GM12878 (cell line): Measurements from ENCODE around the gene ASIC5. TPM values are rescaled to one million over a fixed set of nuclear protein-coding genes. Genes with fewer than 3 reads are reported as not detected.

Source experiments
- ATAC-seq: fragments of 200-7000 bp; cut with Tn5 transposase; 3 replicates; pipeline ENCODE4 v1.9.1; 2020; ENCODE audit warnings: mild to moderate bottlenecking, moderate library complexity
- BruUV-seq: library from RNA; stranded (reverse); fragments of 400-500 nt; replicated peaks from 2 replicates; lab custom pipeline; 2021; lab: Mats Ljungman, UMichigan
- CTCF ChIA-PET: fragments of 300-600 bp; sonication (Branson Sonifier 250); formaldehyde crosslinking; extraction: SDS; loops from one replicate; lab custom pipeline; 2021; ENCODE audit warnings: inconsistent platforms; lab: Yijun Ruan, JAX
- POLR2A ChIA-PET: fragments of 350-600 bp; formaldehyde crosslinking; extraction: SDS; loops from one replicate; lab custom pipeline; 2021; ENCODE audit warnings: inconsistent platforms; lab: Charles Lee
- RAD21 ChIA-PET: fragments of 300-600 bp; sonication (Branson Sonifier 250); formaldehyde crosslinking; loops from one replicate; lab custom pipeline; 2023; ENCODE audit warnings: antibody characterized with exemption; ENCODE audit not compliant: unreplicated experiment; lab: Charles Lee
- SMC1A ChIA-PET: fragments of 300-600 bp; sonication (Branson Sonifier 250); formaldehyde crosslinking; loops from one replicate; lab custom pipeline; 2023; ENCODE audit not compliant: unreplicated experiment, uncharacterized antibody; lab: Charles Lee
- DNase-seq: peaks from one replicate; pipeline ENCODE4 v3.0.0-alpha.2; 2011; ENCODE audit warnings: low read depth, low spot score
- FAIRE-seq: peaks from 3 replicates; lab custom pipeline; 2011; peaks lifted over from hg19 to GRCh38; lab: Jason Lieb, UNC
- H2AFZ ChIP-seq: 2 replicates; pipeline ENCODE4 v1.6.0; 2011; ENCODE audit warnings: low read depth, low read length, control low read depth; ENCODE audit not compliant: control insufficient read depth
- H3K27ac ChIP-seq: 2 replicates; pipeline ENCODE4 v1.5.1; 2011; ENCODE audit warnings: control low read depth; ENCODE audit not compliant: control insufficient read depth, insufficient read depth
- H3K27me3 ChIP-seq, 2 experiments: replicated peaks in 1 of 2; 2 replicates each; pipeline versions ENCODE4 v1.6.0 to v1.6.1; 2011; ENCODE audit warnings: low read length in 1 of 2; ENCODE audit not compliant: control insufficient read depth in 2 of 2, insufficient read depth in 2 of 2
- H3K36me3 ChIP-seq, 2 experiments: 2 replicates each; pipeline ENCODE4 v1.5.1; 2011; ENCODE audit warnings: low read length in 1 of 2; ENCODE audit not compliant: control insufficient read depth in 2 of 2, insufficient read depth in 2 of 2
- H3K4me1 ChIP-seq: 2 replicates; pipeline ENCODE4 v1.6.1; 2011; ENCODE audit warnings: mild to moderate bottlenecking, low read length, moderate library complexity, mixed read lengths; ENCODE audit not compliant: control insufficient read depth, insufficient read depth
- H3K4me2 ChIP-seq: 2 replicates; pipeline ENCODE4 v1.6.0; 2011; ENCODE audit warnings: control low read depth; ENCODE audit not compliant: control insufficient read depth, insufficient read depth
- H3K4me3 ChIP-seq: fragments of 200-600 bp; sonication (generic); 2 replicates; pipeline ENCODE4 v1.5.1; 2016
- H3K79me2 ChIP-seq: 2 replicates; pipeline ENCODE4 v1.6.0; 2011; ENCODE audit warnings: low read length; ENCODE audit not compliant: control insufficient read depth, insufficient read depth
- H3K9ac ChIP-seq: 2 replicates; pipeline ENCODE4 v1.8.0; 2011; ENCODE audit warnings: low read length, control low read depth, mixed read lengths; ENCODE audit not compliant: control insufficient read depth, insufficient read depth
- H3K9me3 ChIP-seq: replicated peaks from 3 replicates; pipeline ENCODE4 v1.5.1; 2011; ENCODE audit warnings: mild to moderate bottlenecking, low read length; ENCODE audit not compliant: control insufficient read depth, insufficient read depth
- H4K20me1 ChIP-seq: 2 replicates; pipeline ENCODE4 v1.6.0; 2011; ENCODE audit not compliant: control insufficient read depth, insufficient read depth
- YBX1 ChIP-seq: fragments of 450-650 bp; IDR thresholded peaks from 2 replicates; pipeline ENCODE4 v1.6.1; 2016; ENCODE audit warnings: antibody characterized with exemption
- ZZZ3 ChIP-seq: IDR thresholded peaks from 2 replicates; pipeline ENCODE4 v1.6.1; 2011; ENCODE audit warnings: low read depth; ENCODE audit not compliant: control insufficient read depth, insufficient read length
- WGBS: methylation state at CpG from one replicate; pipeline ENCODE4 v1.1.6; 2016; ENCODE audit warnings: low lambda C conversion rate; ENCODE audit not compliant: insufficient replicate concordance, insufficient coverage; ENCODE audit errors: missing lambda C conversion rate; 5-methylcytosine and 5-hydroxymethylcytosine counted together
- in situ Hi-C: fragments of 300-500 bp; cut with MboI; formaldehyde crosslinking; loops from 9 replicates; pipeline ENCODE4 v1.14.3; 2018; ENCODE audit warnings: mixed read lengths
- intact Hi-C: fragments of 100-400 bp; cut with micrococcal nuclease; formaldehyde crosslinking; loops from one replicate; pipeline ENCODE4 v1.14.2; 2022; ENCODE audit not compliant: unreplicated experiment
- polyA plus RNA-seq, 11 experiments: library from polyadenylated mRNA; depleted of rRNA in 4 of 11; unstranded in 6 of 11; stranded (reverse) in 5 of 11; fragments of >200 nt; fragmentation: Nextera tagmentation in 4 of 11; fragmentation: Illumina TruSeq in 1 of 11; extraction: Ambion mirVana in 4 of 11; extraction: Trizol in 1 of 11; gene quantifications; 1 replicate in 1 of 11; 2 replicates in 10 of 11; pipeline versions ENCODE4 v1.2.1 to v1.2.3, GENCODE V29; 2011 to 2016; ENCODE audit warnings: inconsistent platforms in 2 of 11, missing spikeins in 2 of 11, low read depth in 1 of 11
- total RNA-seq, 4 experiments: library from RNA; depleted of rRNA in 3 of 4; stranded (reverse); fragments of >200 nt in 3 of 4; fragmentation: Illumina TruSeq in 1 of 4; extraction: Trizol in 1 of 4; gene quantifications; 2 replicates each; pipeline versions ENCODE4 v1.2.1 to v1.2.3, GENCODE V29; 2013 to 2021
- TF ChIP-seq, protein P1 (sequence below), 3 experiments: IDR thresholded peaks in 2 of 3; conservative IDR thresholded peaks in 1 of 3; 2 replicates each; pipeline ENCODE4 v1.5.1; 2011; ENCODE audit warnings: low read depth in 3 of 3, low read length in 3 of 3, mild to moderate bottlenecking in 3 of 3, control low read depth in 2 of 3, moderate library complexity in 2 of 3, inconsistent platforms in 1 of 3, mixed read lengths in 1 of 3; ENCODE audit not compliant: control insufficient read depth in 2 of 3, insufficient read depth in 1 of 3; ENCODE audit errors: extremely low read depth in 1 of 3

The ASIC5 gene
- total and polyA plus RNA-seq, 10 of the 15 experiments (the other 5 are each of a cell fraction or from before 2014, with no cell fraction given), result not detected

DNA sequence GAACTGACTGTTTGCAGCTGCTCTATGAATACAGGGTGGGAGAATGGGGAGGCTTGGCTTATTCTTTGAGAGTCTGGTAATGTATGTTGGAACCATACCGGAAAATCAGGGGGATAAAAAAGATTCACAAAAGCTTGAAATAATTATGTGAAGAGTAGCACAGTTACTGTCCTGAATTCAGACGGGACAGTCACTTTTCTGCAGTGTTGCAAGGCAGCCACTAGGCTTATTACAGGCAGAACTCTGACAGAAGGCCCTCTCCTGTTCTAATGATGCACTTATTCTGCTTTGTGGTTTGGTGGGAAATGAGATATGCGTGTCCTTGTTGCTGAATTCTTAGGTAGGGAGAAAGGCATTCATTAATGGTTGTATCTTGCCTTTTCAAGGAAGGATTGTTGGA lies 70.1 kb downstream of the ASIC5 start:
- H4K20me1 ChIP-seq, result no peaks in the 10 kb centered on the region
- FAIRE-seq (peak; percentile 69), DNase-seq (no peak), ATAC-seq (peak; percentile 92)
- no peak overlapping the region for H3K4me2 ChIP-seq
- H3K79me2 ChIP-seq, result no peaks in the 10 kb centered on the region
- H3K36me3 ChIP-seq, result no peaks in the 10 kb centered on the region
- no TSS peak for BruUV-seq
- no peak overlapping the region for H3K27ac ChIP-seq
- POLR2A ChIA-PET, result no interaction called here
- TF ChIP-seq ZZZ3 (no peak), YBX1 (no peak)
- TF ChIP-seq, protein P1, sequence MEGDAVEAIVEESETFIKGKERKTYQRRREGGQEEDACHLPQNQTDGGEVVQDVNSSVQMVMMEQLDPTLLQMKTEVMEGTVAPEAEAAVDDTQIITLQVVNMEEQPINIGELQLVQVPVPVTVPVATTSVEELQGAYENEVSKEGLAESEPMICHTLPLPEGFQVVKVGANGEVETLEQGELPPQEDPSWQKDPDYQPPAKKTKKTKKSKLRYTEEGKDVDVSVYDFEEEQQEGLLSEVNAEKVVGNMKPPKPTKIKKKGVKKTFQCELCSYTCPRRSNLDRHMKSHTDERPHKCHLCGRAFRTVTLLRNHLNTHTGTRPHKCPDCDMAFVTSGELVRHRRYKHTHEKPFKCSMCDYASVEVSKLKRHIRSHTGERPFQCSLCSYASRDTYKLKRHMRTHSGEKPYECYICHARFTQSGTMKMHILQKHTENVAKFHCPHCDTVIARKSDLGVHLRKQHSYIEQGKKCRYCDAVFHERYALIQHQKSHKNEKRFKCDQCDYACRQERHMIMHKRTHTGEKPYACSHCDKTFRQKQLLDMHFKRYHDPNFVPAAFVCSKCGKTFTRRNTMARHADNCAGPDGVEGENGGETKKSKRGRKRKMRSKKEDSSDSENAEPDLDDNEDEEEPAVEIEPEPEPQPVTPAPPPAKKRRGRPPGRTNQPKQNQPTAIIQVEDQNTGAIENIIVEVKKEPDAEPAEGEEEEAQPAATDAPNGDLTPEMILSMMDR (IDR thresholded peaks at IDR 0.05 in 2 of 3, conservative IDR thresholded peaks at IDR 0.05 in 1 of 3; ENCODE audit: control insufficient read depth in 2 of 3, extremely low read depth in 1 of 3, insufficient read depth in 1 of 3, low read depth in 3 of 3, low read length in 3 of 3), result peak; percentile 11 to 44 (median 33); a peak in 4 of 6 replicates
- in situ Hi-C loops, result loop anchor here (25.0 kb wide), 2 partner anchors 809 to 984 kb away; no protein-coding TSS in a partner anchor
- RAD21 ChIA-PET, result interaction anchor here (1.0 to 3.0 kb wide), 3 partner anchors 156 to 353 kb away, joined by 3 to 12 read pairs (median 5); partner anchors contain the start of gene CTSO
- SMC1A ChIA-PET, result interaction anchor here (0.9 to 3.2 kb wide), 6 partner anchors 9 to 353 kb away, joined by 3 to 14 read pairs (median 4); no protein-coding TSS in a partner anchor
- intact Hi-C loops, result no loop called here
- 32% methylated on average over 3 of the region's 3 CpGs for WGBS
- H3K27me3 ChIP-seq, result no peaks in the 10 kb centered on the region
- H3K9me3 ChIP-seq, result no peaks in the 10 kb centered on the region
- H2AFZ ChIP-seq, result no peak overlapping the region
- H3K4me1 ChIP-seq, result no peaks in the 10 kb centered on the region
- H3K4me3 ChIP-seq, result no peak overlapping the region
- CTCF ChIA-PET, result interaction anchor here (0.7 to 2.8 kb wide), 13 partner anchors 9 to 352 kb away, joined by 3 to 10 read pairs (median 3); partner anchors contain the start of gene CTSO
- no peak overlapping the region for H3K9ac ChIP-seq
